GM19193 (cell line): ENCODE data around the gene IBA57.

Experiments
- POLR2A ChIP-seq: IDR thresholded peaks from 4 replicates; pipeline ENCODE4 v1.6.1; 2011; ENCODE audit not compliant: insufficient read depth, insufficient read length; ENCODE audit errors: extremely low read depth

The IBA57 gene

GRCh38 chr1:228158151-228159007 lies 7.2 kb upstream of the IBA57 start:
- TF ChIP-seq POLR2A = no peak

- no peak for TF ChIP-seq POLR2A
These were observed 6.5 kb upstream of the IBA57 start for GRCh38 chr1:228159008-228159665.

- no peak for TF ChIP-seq POLR2A
These were observed 5.3 kb upstream of the IBA57 start for GRCh38 chr1:228160201-228160761.

- no peak for TF ChIP-seq POLR2A
These were observed 4.2 kb upstream of the IBA57 start for GRCh38 chr1:228161362-228161761.

GRCh38 chr1:228161866-228162265 lies 3.7 kb upstream of the IBA57 start:
- no peak for TF ChIP-seq POLR2A

GRCh38 chr1:228162286-228163006 lies 3.2 kb upstream of the IBA57 start:
- no peak for TF ChIP-seq POLR2A

GRCh38 chr1:228163007-228163753 lies 2.4 kb upstream of the IBA57 start:
- TF ChIP-seq POLR2A = no peak

GRCh38 chr1:228163776-228164519 lies 1.7 kb upstream of the IBA57 start:
- no peak for TF ChIP-seq POLR2A

GRCh38 chr1:228164561-228165371 lies 838 bp upstream of the IBA57 start:
- no peak for TF ChIP-seq POLR2A

- no peak for TF ChIP-seq POLR2A
These were observed 749 bp downstream of the IBA57 start for GRCh38 chr1:228166170-228166936.

- no peak for TF ChIP-seq POLR2A
These were observed 3.1 kb downstream of the IBA57 start for GRCh38 chr1:228168563-228169270.

GRCh38 chr1:228169345-228169744 lies 3.7 kb downstream of the IBA57 start:
- TF ChIP-seq POLR2A = no peak
